ENCODE results near the gene SERPINE1. TPM values are rescaled to one million over a fixed set of nuclear protein-coding genes. Genes with fewer than 3 reads are reported as not detected.

SERPINE1 gene
- total RNA-seq, 1 experiment from 2014 or later, result 238 TPM

Other genes starting within 250 kb of the SERPINE1 start
- gene UFSP1, start 237.4 kb upstream of the SERPINE1 start, total RNA-seq (2014; rRNA removed; shearing (Covaris generic)), result 2.7 and 2.9 TPM in 2 replicates
- gene ACHE, start 231.2 kb upstream of the SERPINE1 start, total RNA-seq (2014; rRNA removed; shearing (Covaris generic)), result not detected in 2 replicates
- gene MUC3A, start 177.6 kb upstream of the SERPINE1 start, total RNA-seq (2014; rRNA removed; shearing (Covaris generic)), result not detected in 2 replicates
- 0.72 and 5.6 TPM in 2 replicates for gene MUC12, start 157.5 kb upstream of the SERPINE1 start, total RNA-seq (2014; rRNA removed; shearing (Covaris generic))
- not detected in 2 replicates for gene MUC17, start 107.0 kb upstream of the SERPINE1 start, total RNA-seq (2014; rRNA removed; shearing (Covaris generic))
- 4.7 and 5.0 TPM in 2 replicates for gene TRIM56, start 41.6 kb upstream of the SERPINE1 start, total RNA-seq (2014; rRNA removed; shearing (Covaris generic))
- 135 and 162 TPM in 2 replicates for gene AP1S1, start 27.4 kb downstream of the SERPINE1 start, total RNA-seq (2014; rRNA removed; shearing (Covaris generic))
- gene VGF, start 38.5 kb downstream of the SERPINE1 start, total RNA-seq (2014; rRNA removed; shearing (Covaris generic)), result 0.12 and 0.59 TPM in 2 replicates
- gene NAT16, start 53.2 kb downstream of the SERPINE1 start, total RNA-seq (2014; rRNA removed; shearing (Covaris generic)), result not detected in 2 replicates
- not detected in 2 replicates for gene MOGAT3, start 73.9 kb downstream of the SERPINE1 start, total RNA-seq (2014; rRNA removed; shearing (Covaris generic))
- 141 and 167 TPM in 2 replicates for gene PLOD3, start 90.5 kb downstream of the SERPINE1 start, total RNA-seq (2014; rRNA removed; shearing (Covaris generic))
- gene ZNHIT1, start 91.1 kb downstream of the SERPINE1 start, total RNA-seq (2014; rRNA removed; shearing (Covaris generic)), result 121 and 160 TPM in 2 replicates
- gene CLDN15, start 110.7 kb downstream of the SERPINE1 start, total RNA-seq (2014; rRNA removed; shearing (Covaris generic)), result 0.36 and 0.49 TPM in 2 replicates
- 239 and 343 TPM in 2 replicates for gene FIS1, start 118.0 kb downstream of the SERPINE1 start, total RNA-seq (2014; rRNA removed; shearing (Covaris generic))
- 58.2 and 62.0 TPM in 2 replicates for gene IFT22, start 194.7 kb downstream of the SERPINE1 start, total RNA-seq (2014; rRNA removed; shearing (Covaris generic))
- gene COL26A1, start 235.8 kb downstream of the SERPINE1 start, total RNA-seq (2014; rRNA removed; shearing (Covaris generic)), result 0.29 and 0.60 TPM in 2 replicates